ENCODE results near the gene CDR2. TPM values are rescaled to one million over a fixed set of nuclear protein-coding genes. Genes with fewer than 3 reads are reported as not detected.
A peak's percentile ranks its signal among the peaks of the same experiment; 100 is the strongest.

Gene CDR2
- polyA plus RNA-seq, 3 donors: 2.5 to 5.9 (median 4.8) TPM

DNA sequence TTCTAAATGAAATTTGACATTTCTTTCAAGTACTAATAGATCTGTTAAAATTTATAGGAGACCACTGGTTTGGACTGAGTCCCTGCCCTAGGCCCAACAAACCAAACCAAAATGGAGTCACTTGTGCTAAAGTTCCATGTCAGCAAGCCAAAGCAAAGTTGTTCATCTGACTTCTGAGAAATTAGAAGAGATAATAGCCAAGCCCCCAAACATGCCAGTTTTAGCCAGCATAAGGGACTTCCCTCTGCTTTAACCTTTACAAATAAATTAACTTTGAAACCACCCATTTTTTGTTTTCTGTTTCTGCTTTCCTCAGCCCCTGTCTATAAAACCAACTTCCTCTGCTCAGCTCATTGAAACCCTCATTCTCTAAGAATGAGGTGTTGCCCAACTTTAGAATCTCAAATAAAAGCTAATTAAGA is 18.9 kb downstream of the CDR2 start:
- Histone ChIP-seq H3K4me1 (ENCODE audit: control insufficient read depth in 1 of 2, insufficient read depth in 2 of 2, low read length in 2 of 2) (peaks cover 35 to 41% of the 10 kb centered on the region in 2 donors), H3K4me2 (replicated peaks; ENCODE audit: extremely low read depth, low read length, poor library complexity, severe bottlenecking) (no peak overlapping the region), H3K36me3 (replicated peaks in 1 of 2; ENCODE audit: control insufficient read depth in 1 of 2, insufficient read depth in 2 of 2, low read length in 2 of 2) (no peaks in the 10 kb centered on the region), H3K9me3 (replicated peaks in 1 of 2; ENCODE audit: control insufficient read depth in 1 of 2, insufficient read depth in 1 of 2, low read length in 2 of 2) (no peaks in the 10 kb centered on the region), H3K27ac (ENCODE audit: low read depth in 1 of 2, low read length in 2 of 2) (peak overlapping the region in 1 of 2 donors; percentile 30), H3K9ac (ENCODE audit: insufficient read depth, low read length, poor library complexity, severe bottlenecking) (no peak overlapping the region), H3K4me3 (replicated peaks in 1 of 3; ENCODE audit: low read depth in 2 of 3, low read length in 3 of 3) (no peak overlapping the region), H2AFZ (ENCODE audit: insufficient read depth, low read depth, low read length, poor library complexity, severe bottlenecking) (no peak overlapping the region), H3K27me3 (ENCODE audit: control insufficient read depth in 2 of 2, insufficient read depth in 2 of 2, low read length in 2 of 2) (no peaks in the 10 kb centered on the region), H4K20me1 (ENCODE audit: insufficient read depth, low read length) (no peaks in the 10 kb centered on the region), H3K79me2 (ENCODE audit: insufficient read depth, low read length) (peaks cover 13% of the 10 kb centered on the region)
- Mint-ChIP-seq H3K36me3 (peaks cover 6 to 10% of the 10 kb centered on the region in 2 donors), H3K4me1 (peaks cover 35% of the 10 kb centered on the region), H3K9me3 (peaks cover 0 to 3% (median 0%) of the 10 kb centered on the region in 7 donors), H3K27me3 (ENCODE audit: low read depth in 3 of 3) (peaks cover 0 to 1% (median 0%) of the 10 kb centered on the region in 3 donors), H3K4me3 (no peak overlapping the region), H3K27ac (peak overlapping the region in 4 of 7 donors; percentile 3 to 42 (median 15))
- DNase-seq: peak in 2 of 3 donors; percentile 10 to 33
- TF ChIP-seq, protein P1, sequence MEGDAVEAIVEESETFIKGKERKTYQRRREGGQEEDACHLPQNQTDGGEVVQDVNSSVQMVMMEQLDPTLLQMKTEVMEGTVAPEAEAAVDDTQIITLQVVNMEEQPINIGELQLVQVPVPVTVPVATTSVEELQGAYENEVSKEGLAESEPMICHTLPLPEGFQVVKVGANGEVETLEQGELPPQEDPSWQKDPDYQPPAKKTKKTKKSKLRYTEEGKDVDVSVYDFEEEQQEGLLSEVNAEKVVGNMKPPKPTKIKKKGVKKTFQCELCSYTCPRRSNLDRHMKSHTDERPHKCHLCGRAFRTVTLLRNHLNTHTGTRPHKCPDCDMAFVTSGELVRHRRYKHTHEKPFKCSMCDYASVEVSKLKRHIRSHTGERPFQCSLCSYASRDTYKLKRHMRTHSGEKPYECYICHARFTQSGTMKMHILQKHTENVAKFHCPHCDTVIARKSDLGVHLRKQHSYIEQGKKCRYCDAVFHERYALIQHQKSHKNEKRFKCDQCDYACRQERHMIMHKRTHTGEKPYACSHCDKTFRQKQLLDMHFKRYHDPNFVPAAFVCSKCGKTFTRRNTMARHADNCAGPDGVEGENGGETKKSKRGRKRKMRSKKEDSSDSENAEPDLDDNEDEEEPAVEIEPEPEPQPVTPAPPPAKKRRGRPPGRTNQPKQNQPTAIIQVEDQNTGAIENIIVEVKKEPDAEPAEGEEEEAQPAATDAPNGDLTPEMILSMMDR (IDR thresholded peaks at IDR 0.05): no peak
- intact Hi-C loops (cut with micrococcal nuclease): no loop called here

DNA sequence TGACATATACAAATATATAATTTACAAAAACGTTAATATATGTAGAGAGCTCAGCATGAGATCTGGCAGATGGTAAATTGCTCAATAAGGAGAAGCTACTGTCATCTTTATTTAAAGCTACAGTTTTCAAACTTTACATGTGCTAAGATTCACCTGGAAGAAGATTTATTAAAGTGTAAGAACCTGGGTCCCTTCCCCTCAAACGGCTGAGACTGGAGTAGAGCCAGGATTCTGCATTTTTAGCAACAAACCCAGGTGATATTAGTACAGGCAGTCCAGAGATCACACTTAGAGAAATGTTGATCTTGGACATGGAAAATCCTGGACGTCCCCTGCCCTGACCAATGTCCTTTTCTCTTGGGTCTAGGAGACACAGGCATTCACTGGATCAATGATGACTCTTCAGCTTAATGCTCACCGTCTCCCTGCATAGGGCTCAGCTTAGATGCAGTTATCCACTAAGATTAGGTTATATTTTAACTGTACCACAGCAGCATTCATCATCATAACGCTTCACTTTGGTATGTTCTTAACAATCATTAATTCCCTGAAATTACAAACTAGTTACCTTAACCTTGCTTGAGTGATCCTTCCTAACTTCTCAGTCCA is 20.4 kb downstream of the CDR2 start:
- Histone ChIP-seq H3K4me3 (replicated peaks in 1 of 3; ENCODE audit: low read depth in 2 of 3, low read length in 3 of 3) (no peak overlapping the region), H3K4me1 (ENCODE audit: control insufficient read depth in 1 of 2, insufficient read depth in 2 of 2, low read length in 2 of 2) (peaks cover 35 to 41% of the 10 kb centered on the region in 2 donors), H3K9me3 (replicated peaks in 1 of 2; ENCODE audit: control insufficient read depth in 1 of 2, insufficient read depth in 1 of 2, low read length in 2 of 2) (no peaks in the 10 kb centered on the region), H3K4me2 (replicated peaks; ENCODE audit: extremely low read depth, low read length, poor library complexity, severe bottlenecking) (peak overlapping the region; percentile 35), H3K27me3 (ENCODE audit: control insufficient read depth in 2 of 2, insufficient read depth in 2 of 2, low read length in 2 of 2) (no peaks in the 10 kb centered on the region), H3K9ac (ENCODE audit: insufficient read depth, low read length, poor library complexity, severe bottlenecking) (no peak overlapping the region), H2AFZ (ENCODE audit: insufficient read depth, low read depth, low read length, poor library complexity, severe bottlenecking) (no peak overlapping the region), H4K20me1 (ENCODE audit: insufficient read depth, low read length) (no peaks in the 10 kb centered on the region), H3K36me3 (replicated peaks in 1 of 2; ENCODE audit: control insufficient read depth in 1 of 2, insufficient read depth in 2 of 2, low read length in 2 of 2) (peaks cover 5 to 8% of the 10 kb centered on the region in 2 donors), H3K27ac (ENCODE audit: low read depth in 1 of 2, low read length in 2 of 2) (peak overlapping the region in 1 of 2 donors; percentile 89), H3K79me2 (ENCODE audit: insufficient read depth, low read length) (peaks cover 13% of the 10 kb centered on the region)
- Mint-ChIP-seq H3K27me3 (ENCODE audit: low read depth in 3 of 3) (peaks cover 0 to 1% (median 0%) of the 10 kb centered on the region in 3 donors), H3K27ac (peak overlapping the region; percentile 89 to 93 (median 91)), H3K9me3 (peaks cover 0 to 3% (median 0%) of the 10 kb centered on the region in 7 donors), H3K4me3 (no peak overlapping the region), H3K4me1 (peaks cover 35% of the 10 kb centered on the region), H3K36me3 (peaks cover 16% of the 10 kb centered on the region in 2 donors)
- 64% methylated on average over 1 of the region's 5 CpGs for WGBS (ENCODE audit: insufficient coverage)
- DNase-seq: no peak
- TF ChIP-seq, protein P1 (IDR thresholded peaks at IDR 0.05): no peak
- intact Hi-C loops (cut with micrococcal nuclease): no loop called here
